Thoracic aorta (tissue), 2 donors: ENCODE data around the gene FAXC. TPM values are rescaled to one million over a fixed set of nuclear protein-coding genes. Genes with fewer than 3 reads are reported as not detected.
A peak's percentile ranks its signal among the peaks of the same experiment; 100 is the strongest.

ENCODE experiments used
- ATAC-seq: fragments of 150-250 bp; one replicate; pipeline ENCODE4 v1.8.0; 2017; ENCODE audit warnings: low read depth; ENCODE audit not compliant: insufficient number of reproducible peaks, low FRiP score
- DNase-seq: peaks from one replicate; pipeline ENCODE4 v3.0.0-alpha.2; 2020; ENCODE audit warnings: low spot score
- H3K27ac ChIP-seq, 2 donors: fragments of 200-600 bp; sonication (generic); 1 replicate in 1 of 2; 2 replicates in 1 of 2; pipeline ENCODE4 v1.5.1; 2016; ENCODE audit warnings: mild to moderate bottlenecking in 2 of 2, moderate library complexity in 2 of 2
- H3K27me3 ChIP-seq: fragments of 200-600 bp; sonication (generic); replicated peaks from 2 replicates; pipeline ENCODE4 v1.6.0; 2016; ENCODE audit warnings: mild to moderate bottlenecking; ENCODE audit not compliant: insufficient read depth
- H3K36me3 ChIP-seq: fragments of 200-600 bp; sonication (generic); one replicate; pipeline ENCODE4 v1.5.1; 2016
- H3K4me1 ChIP-seq, 2 donors: fragments of 200-600 bp; sonication (generic); 1 replicate in 1 of 2; 2 replicates in 1 of 2; pipeline versions ENCODE4 v1.5.1 to v1.6.0; 2016; ENCODE audit warnings: low read depth in 2 of 2, mild to moderate bottlenecking in 1 of 2; ENCODE audit not compliant: control insufficient read depth in 1 of 2
- H3K4me3 ChIP-seq: fragments of 200-600 bp; sonication (generic); 2 replicates; pipeline ENCODE4 v1.5.1; 2016; ENCODE audit warnings: mild to moderate bottlenecking
- H3K9me3 ChIP-seq: fragments of 200-600 bp; sonication (generic); 2 replicates; pipeline ENCODE4 v1.5.1; 2016
- CTCF ChIP-seq: fragments of 200-600 bp; sonication (generic); IDR thresholded peaks from one replicate; pipeline ENCODE4 v1.5.1; 2019; ENCODE audit warnings: antibody characterized with exemption
- total RNA-seq, 2 donors: library from RNA; depleted of rRNA; stranded (reverse); fragments of >200 nt; gene quantifications; one replicate each; pipeline versions ENCODE4 v1.1.0 to v1.2.3, GENCODE V29; 2016

The FAXC gene
- total RNA-seq, 2 donors from 2014 or later: 0.81 to 0.99 TPM

- DNase-seq (no peak), ATAC-seq (no peak)
- Histone ChIP-seq H3K36me3 (no peaks in the 10 kb centered on the region), H3K4me1 (peaks cover 7 to 8% of the 10 kb centered on the region in 2 donors), H3K27me3 (no peaks in the 10 kb centered on the region), H3K27ac (no peak overlapping the region), H3K9me3 (no peaks in the 10 kb centered on the region), H3K4me3 (peak overlapping the region; percentile 88)
- no peak for TF ChIP-seq CTCF
Measured at GRCh38 chr6:99350573-99350972, 1.1 kb upstream of the FAXC start.

DNA sequence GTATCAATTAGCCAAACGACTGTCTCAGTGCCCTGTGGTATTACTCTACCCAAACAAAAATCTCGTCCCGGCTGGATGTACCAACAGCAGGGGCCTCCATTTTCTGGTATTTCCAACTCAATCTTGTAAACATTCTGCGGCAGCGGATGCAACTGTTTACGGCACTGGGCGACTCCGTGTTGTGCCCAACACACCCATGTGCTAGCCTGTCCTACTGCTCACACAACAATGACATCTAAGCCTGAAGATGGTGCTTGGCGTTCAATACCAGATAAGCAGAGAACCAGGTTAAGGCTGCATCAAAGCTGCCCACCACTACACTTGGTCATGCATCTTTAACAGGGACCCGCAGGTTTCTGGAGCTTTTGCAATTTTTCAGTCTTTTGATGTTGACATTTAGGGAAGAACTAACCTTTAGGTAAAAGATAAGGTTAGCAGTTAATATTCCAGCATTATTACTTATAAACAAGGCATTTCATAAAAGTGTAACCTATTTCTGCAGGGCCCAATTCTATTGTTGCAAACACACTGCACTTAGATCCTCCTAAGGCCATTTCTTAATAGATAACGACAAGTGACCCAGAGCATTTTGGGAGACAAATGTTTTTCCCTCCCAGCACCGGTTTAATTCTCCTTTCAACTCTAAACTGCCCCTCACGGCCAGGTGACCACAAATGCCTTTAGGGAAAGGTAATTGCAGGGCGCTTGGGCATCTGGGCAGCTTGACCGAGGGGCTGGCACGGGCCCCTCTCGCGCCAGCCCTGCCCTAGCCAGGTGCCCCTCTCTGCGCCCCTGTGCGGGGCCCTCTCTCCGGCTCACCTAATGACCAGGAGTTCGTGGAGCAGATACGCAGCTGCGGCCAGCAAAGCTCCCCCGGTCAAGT is 945 bp downstream of the FAXC start:
- TF ChIP-seq CTCF: no peak
- Histone ChIP-seq H3K4me1 (peaks cover 7 to 12% of the 10 kb centered on the region in 2 donors), H3K9me3 (no peaks in the 10 kb centered on the region), H3K4me3 (peak overlapping the region; percentile 88), H3K27me3 (no peaks in the 10 kb centered on the region), H3K27ac (peak overlapping the region; percentile 41 to 47), H3K36me3 (no peaks in the 10 kb centered on the region)
- DNase-seq (no peak), ATAC-seq (no peak)

- peaks cover 7 to 12% of the 10 kb centered on the region in 2 donors for H3K4me1 ChIP-seq
- ATAC-seq (no peak), DNase-seq (no peak)
- no peaks in the 10 kb centered on the region for H3K9me3 ChIP-seq
- H3K27me3 ChIP-seq: no peaks in the 10 kb centered on the region
- H3K27ac ChIP-seq: no peak overlapping the region
- no peak for TF ChIP-seq CTCF
- H3K4me3 ChIP-seq: no peak overlapping the region
- no peaks in the 10 kb centered on the region for H3K36me3 ChIP-seq
Measured at GRCh38 chr6:99347804-99348203, 1.7 kb downstream of the FAXC start.

DNA sequence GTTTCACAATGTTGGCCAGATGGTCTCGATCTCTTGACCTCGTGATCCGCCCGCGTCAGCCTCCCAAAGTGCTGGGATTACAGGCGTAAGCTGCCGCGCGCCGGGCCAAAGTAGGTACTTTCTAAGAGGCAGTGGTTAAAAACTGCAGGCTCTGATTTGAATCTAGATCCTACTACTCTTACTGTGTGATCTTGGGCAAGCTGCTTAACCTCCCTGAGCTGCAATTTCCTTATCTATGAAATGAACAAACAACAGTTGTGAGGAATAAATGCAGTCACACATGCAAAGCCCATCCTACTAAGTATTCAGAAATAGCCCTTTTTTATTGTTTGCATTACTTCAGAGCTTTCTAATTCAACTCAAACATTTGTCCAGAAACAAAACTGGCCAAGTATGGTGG is 2.9 kb downstream of the FAXC start:
- Histone ChIP-seq H3K27me3 (no peaks in the 10 kb centered on the region), H3K9me3 (no peaks in the 10 kb centered on the region), H3K36me3 (no peaks in the 10 kb centered on the region), H3K4me1 (peaks cover 7 to 12% of the 10 kb centered on the region in 2 donors), H3K4me3 (no peak overlapping the region), H3K27ac (no peak overlapping the region)
- DNase-seq (no peak), ATAC-seq (no peak)
- no peak for TF ChIP-seq CTCF

DNA sequence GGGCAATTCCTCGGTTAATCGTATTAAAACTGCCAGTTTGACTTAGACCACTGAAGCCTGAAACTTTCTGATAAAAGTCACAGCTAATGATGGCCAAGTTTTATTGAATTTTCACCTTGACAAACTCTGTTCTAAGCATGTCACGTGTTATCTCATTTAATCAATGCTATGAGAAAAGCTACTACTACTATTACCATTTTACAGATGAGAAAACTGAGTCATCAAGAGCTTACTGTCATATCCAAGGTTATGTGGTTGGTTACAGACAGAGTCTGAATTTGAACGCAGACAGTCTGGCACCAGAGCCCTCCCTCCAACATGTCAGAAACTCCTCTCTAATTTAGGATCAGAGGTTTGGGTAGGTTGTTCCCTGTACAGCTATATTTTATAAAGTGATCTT is 4.3 kb downstream of the FAXC start:
- Histone ChIP-seq H3K9me3 (no peaks in the 10 kb centered on the region), H3K27me3 (no peaks in the 10 kb centered on the region), H3K4me3 (no peak overlapping the region), H3K4me1 (peaks cover 4 to 12% of the 10 kb centered on the region in 2 donors), H3K27ac (no peak overlapping the region), H3K36me3 (no peaks in the 10 kb centered on the region)
- ATAC-seq (no peak), DNase-seq (no peak)
- TF ChIP-seq CTCF: no peak
